ENCODE data around the gene MAN1C1. TPM values are rescaled to one million over a fixed set of nuclear protein-coding genes. Genes with fewer than 3 reads are reported as not detected.

The MAN1C1 gene
- total RNA-seq, 2 experiments from 2014 or later: 3.7 to 4.4 TPM

DNA sequence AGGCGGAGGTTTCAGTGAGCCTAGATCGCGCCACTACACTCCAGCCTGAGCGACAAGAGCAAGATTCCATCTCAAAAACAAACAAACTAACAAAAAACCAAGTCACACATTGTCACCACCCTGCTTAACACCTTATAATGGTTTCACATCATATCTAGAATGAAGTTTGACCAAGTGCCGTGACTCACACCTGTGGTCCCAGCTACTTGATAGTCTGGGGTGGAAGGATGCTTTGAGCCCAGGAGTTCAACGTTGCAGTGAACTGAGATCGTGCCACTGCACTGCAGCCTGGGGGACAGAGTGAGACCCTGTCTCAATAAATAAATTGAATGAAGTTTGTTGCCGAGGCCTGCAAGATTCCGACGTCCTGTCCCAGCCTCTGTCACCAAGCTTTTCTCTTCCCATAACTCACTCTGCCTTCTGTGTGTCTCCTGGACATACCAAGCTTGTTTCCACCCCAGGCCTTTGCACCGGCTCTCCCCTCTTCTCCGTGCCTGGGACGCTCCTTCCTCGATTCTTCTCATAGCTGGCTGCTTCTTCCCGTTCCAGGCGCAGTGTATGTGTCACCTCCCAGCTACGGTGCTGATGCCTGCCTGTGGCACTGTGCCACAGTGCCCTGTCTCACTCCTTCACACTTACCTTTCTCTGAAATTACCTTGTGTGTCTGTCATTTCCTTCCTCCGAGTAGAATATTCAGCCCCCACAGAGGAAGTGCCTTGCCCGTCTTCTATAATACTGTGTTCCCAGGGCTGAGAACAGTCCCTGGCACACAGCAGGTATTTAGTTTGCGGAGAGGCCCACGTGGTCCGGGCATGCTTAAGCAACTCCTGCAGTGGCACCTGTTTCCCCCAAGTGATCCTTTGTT, 179.6 kb downstream of the MAN1C1 start:
- Mint-ChIP-seq H3K4me3 (peak overlapping the region; percentile 45), H3K27ac (peak overlapping the region; percentile 78), H3K27me3 (no peaks in the 10 kb centered on the region), H3K9me3 (no peaks in the 10 kb centered on the region), H3K4me1 (ENCODE audit: low read depth) (peaks cover 41% of the 10 kb centered on the region), H3K36me3 (ENCODE audit: low read depth) (peaks cover 3% of the 10 kb centered on the region)
- CTCF ChIA-PET: interaction anchor here (0.8 to 6.1 kb wide), 22 partner anchors 9 to 293 kb away, joined by 3 to 43 read pairs (median 4); no protein-coding TSS in a partner anchor
- intact Hi-C loops (cut with micrococcal nuclease): loop anchor here (5.0 to 10.0 kb wide), 4 partner anchors 81 to 189 kb away; no protein-coding TSS in a partner anchor
- DNase-seq (peak; percentile 84), ATAC-seq (peak; percentile 70)
- no peak for TF ChIP-seq CTCF (IDR thresholded peaks at IDR 0.05)
- POLR2A ChIA-PET: interaction anchor here (0.7 to 1.0 kb wide), 6 partner anchors 16 to 120 kb away, joined by 3 to 7 read pairs (median 3); partner anchors contain the start of gene MTFR1L

DNA sequence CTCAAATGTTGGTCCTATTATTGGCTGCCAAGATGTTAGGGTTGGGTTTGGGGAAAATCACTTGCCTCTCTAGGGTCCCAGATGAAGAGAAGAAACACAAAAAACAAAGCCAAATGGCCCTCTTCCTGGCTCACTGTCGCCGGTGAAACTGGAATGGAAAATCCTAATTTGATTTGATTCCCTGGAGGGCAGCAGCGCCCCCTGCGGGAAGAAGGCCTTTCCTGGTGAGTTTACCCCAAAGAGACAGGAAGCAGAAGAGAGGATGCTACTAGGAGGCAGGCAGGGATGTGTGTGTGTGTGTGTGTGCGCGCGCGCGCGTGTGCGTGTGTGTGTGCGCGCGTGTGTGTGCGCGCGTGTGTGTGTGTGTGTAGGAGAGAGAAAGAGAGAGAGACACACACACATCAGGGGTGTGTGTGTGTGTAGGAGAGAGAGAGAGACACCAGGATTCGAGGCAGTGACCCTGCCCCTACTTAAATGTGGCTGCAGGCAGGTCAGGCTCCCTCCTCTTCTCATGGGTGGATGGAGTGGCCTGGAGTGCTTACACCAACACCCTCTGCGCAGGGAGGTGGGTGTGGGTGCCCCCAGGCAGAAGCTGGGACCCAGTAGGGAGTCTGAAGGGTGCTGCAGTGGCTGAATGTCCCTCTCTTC, 180.3 kb downstream of the MAN1C1 start:
- Mint-ChIP-seq H3K4me3 (peak overlapping the region; percentile 45), H3K27ac (peak overlapping the region; percentile 78), H3K36me3 (ENCODE audit: low read depth) (peaks cover 4% of the 10 kb centered on the region), H3K27me3 (no peaks in the 10 kb centered on the region), H3K4me1 (ENCODE audit: low read depth) (peaks cover 44% of the 10 kb centered on the region), H3K9me3 (no peaks in the 10 kb centered on the region)
- intact Hi-C loops (cut with micrococcal nuclease): loop anchor here (5.0 to 10.0 kb wide), 4 partner anchors 82 to 190 kb away; no protein-coding TSS in a partner anchor
- ChIA-PET POLR2A (interaction anchor here (0.9 to 1.0 kb wide), 2 partner anchors 17 to 27 kb away, joined by 3 read pairs; no protein-coding TSS in a partner anchor), CTCF (interaction anchor here (0.9 to 6.1 kb wide), 18 partner anchors 8 to 293 kb away, joined by 3 to 43 read pairs (median 5); no protein-coding TSS in a partner anchor)
- ATAC-seq (peak; percentile 57), DNase-seq (peak; percentile 92)
- peak; percentile 81 for TF ChIP-seq CTCF (IDR thresholded peaks at IDR 0.05)

GRCh38 chr1:25797939-25798338, 181.3 kb downstream of the MAN1C1 start:
- POLR2A ChIA-PET: interaction anchor here (2.0 kb wide), 1 partner anchor 121 kb away, joined by 4 read pairs; no protein-coding TSS in a partner anchor
- intact Hi-C loops (cut with micrococcal nuclease): loop anchor here (5.0 to 10.0 kb wide), 4 partner anchors 83 to 191 kb away; no protein-coding TSS in a partner anchor
- peak; percentile 48 for TF ChIP-seq CTCF (IDR thresholded peaks at IDR 0.05)
- Mint-ChIP-seq H3K4me3 (no peak overlapping the region), H3K4me1 (ENCODE audit: low read depth) (peaks cover 53% of the 10 kb centered on the region), H3K27me3 (no peaks in the 10 kb centered on the region), H3K36me3 (ENCODE audit: low read depth) (peaks cover 4% of the 10 kb centered on the region), H3K9me3 (no peaks in the 10 kb centered on the region), H3K27ac (no peak overlapping the region)
- ATAC-seq (no peak), DNase-seq (peak; percentile 46)
- CTCF ChIA-PET: interaction anchor here (0.7 to 6.1 kb wide), 13 partner anchors 10 to 249 kb away, joined by 3 to 43 read pairs (median 5); no protein-coding TSS in a partner anchor

DNA sequence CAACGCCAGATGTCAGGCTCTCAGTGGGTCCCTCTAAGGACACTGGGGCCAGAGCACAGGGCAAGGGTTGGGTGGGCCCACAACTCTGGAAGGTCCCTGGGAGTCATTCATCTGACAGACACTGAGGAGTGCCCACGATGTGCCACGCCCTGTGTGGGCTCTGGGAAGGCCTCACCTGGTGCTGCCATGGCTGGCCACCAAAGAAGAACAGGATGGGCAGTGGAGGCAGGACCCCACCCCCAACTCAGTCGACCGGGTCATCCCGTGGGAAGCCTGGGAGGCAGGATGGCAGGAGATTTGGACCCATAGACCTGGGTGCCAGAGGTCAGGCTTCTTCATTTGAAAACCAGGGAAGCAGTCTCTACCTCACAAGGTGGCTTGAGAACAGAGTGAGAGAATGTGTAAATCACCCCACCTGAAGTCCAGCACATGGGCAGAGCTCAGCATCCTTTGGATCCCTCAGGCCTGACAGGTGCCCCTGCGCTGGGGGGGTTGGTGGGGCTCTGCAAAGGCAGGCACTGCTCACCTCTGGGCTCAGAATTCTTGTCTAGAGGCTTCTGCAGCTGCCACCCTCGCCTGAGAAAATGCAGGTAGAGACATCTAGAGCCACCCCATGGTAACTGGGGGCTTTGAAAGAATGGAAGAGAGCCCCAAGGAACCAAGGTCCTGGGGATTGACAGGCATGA, 182.2 kb downstream of the MAN1C1 start:
- peaks cover 4% of the 10 kb centered on the region for H3K36me3 Mint-ChIP-seq (ENCODE audit: low read depth)
- no peaks in the 10 kb centered on the region for H3K27me3 Mint-ChIP-seq
- ChIA-PET CTCF (interaction anchor here (0.7 to 6.1 kb wide), 14 partner anchors 11 to 278 kb away, joined by 3 to 43 read pairs (median 5); no protein-coding TSS in a partner anchor), POLR2A (interaction anchor here (0.6 to 2.0 kb wide), 4 partner anchors 9 to 180 kb away, joined by 3 to 4 read pairs (median 3); partner anchors contain the start of gene MTFR1L)
- DNase-seq: no peak
- no peak for ATAC-seq
- intact Hi-C loops (cut with micrococcal nuclease): loop anchor here (5.0 to 10.0 kb wide), 4 partner anchors 84 to 192 kb away; no protein-coding TSS in a partner anchor
- TF ChIP-seq CTCF (IDR thresholded peaks at IDR 0.05): no peak
- H3K4me1 Mint-ChIP-seq (ENCODE audit: low read depth): peaks cover 54% of the 10 kb centered on the region
- no peak overlapping the region for H3K27ac Mint-ChIP-seq
- no peaks in the 10 kb centered on the region for H3K9me3 Mint-ChIP-seq
- H3K4me3 Mint-ChIP-seq: peak overlapping the region; percentile 58
